Neural cell (in vitro differentiated cells): ENCODE measurements around the gene BCL7B.

ENCODE experiments used
- CTCF ChIP-seq: fragments of 450-650 bp; IDR thresholded peaks from 2 replicates; pipeline ENCODE4 v1.5.1; 2014; ENCODE audit warnings: antibody characterized with exemption, mild to moderate bottlenecking, moderate library complexity; ENCODE audit not compliant: poor library complexity, severe bottlenecking
- EP300 ChIP-seq: fragments of 450-650 bp; conservative IDR thresholded peaks from 2 replicates; pipeline ENCODE4 v1.6.1; 2014; ENCODE audit warnings: antibody characterized with exemption, mild to moderate bottlenecking, moderate library complexity; ENCODE audit not compliant: poor library complexity, severe bottlenecking
- EZH2 ChIP-seq: fragments of 200-600, 300-800 bp; shearing (Covaris generic), sonication (generic); IDR thresholded peaks from 2 replicates; pipeline ENCODE4 v1.6.1; 2014; ENCODE audit warnings: antibody characterized with exemption, low read length, borderline replicate concordance, mild to moderate bottlenecking; ENCODE audit not compliant: insufficient read depth, poor library complexity, severe bottlenecking
- POLR2AphosphoS5 ChIP-seq: IDR thresholded peaks from 2 replicates; pipeline ENCODE4 v1.6.1; 2012
- RAD21 ChIP-seq: fragments of 450-650 bp; conservative IDR thresholded peaks from 2 replicates; pipeline ENCODE4 v1.6.1; 2014; ENCODE audit warnings: antibody characterized with exemption, mild to moderate bottlenecking, moderate library complexity
- REST ChIP-seq: IDR thresholded peaks from 2 replicates; pipeline ENCODE4 v1.6.1; 2012; ENCODE audit warnings: borderline replicate concordance

GRCh38 chr7:73517241-73517995, 40.1 kb downstream of the BCL7B start:
- TF ChIP-seq CTCF (no peak), EP300 (no peak), POLR2AphosphoS5 (no peak), REST (no peak), RAD21 (no peak), EZH2 (no peak)
